GM12865 (cell line): ENCODE results near the gene TSPEAR.

ENCODE experiments used
- DNase-seq: peaks from one replicate; pipeline ENCODE4 v3.0.0; 2010; ENCODE audit warnings: low read depth
- H3K4me3 ChIP-seq: 2 replicates; pipeline ENCODE4 v1.5.1; 2011; ENCODE audit warnings: mild to moderate bottlenecking, low read depth, low read length, control low read depth
- CTCF ChIP-seq: IDR thresholded peaks from 2 replicates; pipeline ENCODE4 v1.5.1; 2011; ENCODE audit warnings: low read length, control low read depth, low read depth, inconsistent platforms; ENCODE audit not compliant: insufficient read depth; ENCODE audit errors: missing control alignments

TSPEAR gene

GRCh38 chr21:44455524-44456213 lies 255.7 kb downstream of the TSPEAR start:
- peak; percentile 7 for TF ChIP-seq CTCF
- peak overlapping the region; percentile 50 for H3K4me3 ChIP-seq
- peak; percentile 34 for DNase-seq

GRCh38 chr21:44454747-44455523 lies 256.4 kb downstream of the TSPEAR start, which contains the start of gene LRRC3:
LRRC3 (plus strand) TSS chr21:44455510; CDS start chr21:44456645, 1,135 bp downstream.
- DNase-seq: peak; percentile 86
- H3K4me3 ChIP-seq: peak within 1 kb of the TSS; percentile 50
- TF ChIP-seq CTCF: no peak

GRCh38 chr21:44454058-44454457 lies 257.3 kb downstream of the TSPEAR start:
- DNase-seq: no peak
- no peak overlapping the region for H3K4me3 ChIP-seq
- TF ChIP-seq CTCF: no peak

GRCh38 chr21:44453120-44453519 lies 258.3 kb downstream of the TSPEAR start:
- no peak for TF ChIP-seq CTCF
- H3K4me3 ChIP-seq: no peak overlapping the region
- no peak for DNase-seq

GRCh38 chr21:44450999-44451398 lies 260.4 kb downstream of the TSPEAR start:
- TF ChIP-seq CTCF: no peak
- DNase-seq: no peak
- H3K4me3 ChIP-seq: no peak overlapping the region

GRCh38 chr21:44450402-44450801 lies 261.0 kb downstream of the TSPEAR start:
- no peak overlapping the region for H3K4me3 ChIP-seq
- no peak for TF ChIP-seq CTCF
- no peak for DNase-seq
